ENCODE data around the gene VDAC1. TPM values are rescaled to one million over a fixed set of nuclear protein-coding genes. Genes with fewer than 3 reads are reported as not detected.

Gene VDAC1
- total RNA-seq, 4 donors from 2014 or later: 113 to 125 (median 118) TPM

DNA sequence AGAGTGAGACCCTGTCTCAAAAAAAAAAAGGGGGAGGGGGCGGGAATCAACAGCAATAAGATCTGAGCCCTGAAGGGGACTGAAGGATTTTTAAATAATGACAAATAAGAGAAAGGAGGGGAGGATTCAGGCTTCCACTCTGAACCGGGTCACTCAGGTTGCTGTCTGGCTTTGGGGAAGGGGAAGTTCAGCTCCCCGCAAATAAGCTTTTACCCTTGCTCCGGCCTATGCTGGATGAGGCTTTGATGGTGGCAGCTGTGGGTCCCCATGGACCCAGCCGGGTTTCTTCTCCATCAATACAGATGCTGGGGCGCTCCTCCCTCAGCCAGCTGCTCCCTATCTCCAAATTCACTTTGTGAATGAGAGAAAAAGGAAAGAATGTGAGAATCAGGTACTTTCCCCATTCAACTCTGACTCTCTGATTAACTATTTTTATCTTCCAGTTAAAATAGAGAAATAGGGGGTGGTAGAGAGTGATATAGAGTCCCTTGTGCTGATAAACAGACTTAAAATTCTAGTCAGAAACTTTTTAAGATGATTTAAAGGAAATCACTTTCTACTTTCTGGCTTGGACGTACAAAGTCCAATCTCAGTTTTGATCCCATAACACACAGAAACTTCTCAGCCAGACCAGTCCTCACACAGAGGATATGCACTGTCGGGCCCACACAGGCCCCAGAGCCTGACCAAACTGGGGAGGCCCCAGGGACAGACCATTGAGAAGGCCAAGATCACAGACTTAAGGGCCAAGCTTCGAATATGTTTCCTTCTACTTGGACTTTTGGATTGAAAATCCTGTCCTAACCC is 76.0 kb downstream of the VDAC1 start:
- no peaks in the 10 kb centered on the region for H3K36me3 ChIP-seq
- 87% methylated on average over 9 of the region's 9 CpGs for WGBS
- TF ChIP-seq EP300 (IDR thresholded peaks at IDR 0.05): no peak
- no peak for TF ChIP-seq POLR2AphosphoS5 (IDR thresholded peaks at IDR 0.05)
- TF ChIP-seq, protein P1, sequence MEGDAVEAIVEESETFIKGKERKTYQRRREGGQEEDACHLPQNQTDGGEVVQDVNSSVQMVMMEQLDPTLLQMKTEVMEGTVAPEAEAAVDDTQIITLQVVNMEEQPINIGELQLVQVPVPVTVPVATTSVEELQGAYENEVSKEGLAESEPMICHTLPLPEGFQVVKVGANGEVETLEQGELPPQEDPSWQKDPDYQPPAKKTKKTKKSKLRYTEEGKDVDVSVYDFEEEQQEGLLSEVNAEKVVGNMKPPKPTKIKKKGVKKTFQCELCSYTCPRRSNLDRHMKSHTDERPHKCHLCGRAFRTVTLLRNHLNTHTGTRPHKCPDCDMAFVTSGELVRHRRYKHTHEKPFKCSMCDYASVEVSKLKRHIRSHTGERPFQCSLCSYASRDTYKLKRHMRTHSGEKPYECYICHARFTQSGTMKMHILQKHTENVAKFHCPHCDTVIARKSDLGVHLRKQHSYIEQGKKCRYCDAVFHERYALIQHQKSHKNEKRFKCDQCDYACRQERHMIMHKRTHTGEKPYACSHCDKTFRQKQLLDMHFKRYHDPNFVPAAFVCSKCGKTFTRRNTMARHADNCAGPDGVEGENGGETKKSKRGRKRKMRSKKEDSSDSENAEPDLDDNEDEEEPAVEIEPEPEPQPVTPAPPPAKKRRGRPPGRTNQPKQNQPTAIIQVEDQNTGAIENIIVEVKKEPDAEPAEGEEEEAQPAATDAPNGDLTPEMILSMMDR (IDR thresholded peaks at IDR 0.05): no peak
- no peak for TF ChIP-seq POLR2A (IDR thresholded peaks at IDR 0.05; ENCODE audit: low read depth)
- intact Hi-C loops (cut with DNase I): no loop called here
- H3K27me3 ChIP-seq: peaks cover 0 to 9% (median 0%) of the 10 kb centered on the region in 4 donors
- no peak for DNase-seq (ENCODE audit: extremely low spot score)
- H3K27ac ChIP-seq (replicated peaks in 1 of 4): no peak overlapping the region
- H3K9me3 ChIP-seq: no peaks in the 10 kb centered on the region
- no peak overlapping the region for H3K4me3 ChIP-seq
- peaks cover 0 to 5% (median 0%) of the 10 kb centered on the region in 4 donors for H3K4me1 ChIP-seq

DNA sequence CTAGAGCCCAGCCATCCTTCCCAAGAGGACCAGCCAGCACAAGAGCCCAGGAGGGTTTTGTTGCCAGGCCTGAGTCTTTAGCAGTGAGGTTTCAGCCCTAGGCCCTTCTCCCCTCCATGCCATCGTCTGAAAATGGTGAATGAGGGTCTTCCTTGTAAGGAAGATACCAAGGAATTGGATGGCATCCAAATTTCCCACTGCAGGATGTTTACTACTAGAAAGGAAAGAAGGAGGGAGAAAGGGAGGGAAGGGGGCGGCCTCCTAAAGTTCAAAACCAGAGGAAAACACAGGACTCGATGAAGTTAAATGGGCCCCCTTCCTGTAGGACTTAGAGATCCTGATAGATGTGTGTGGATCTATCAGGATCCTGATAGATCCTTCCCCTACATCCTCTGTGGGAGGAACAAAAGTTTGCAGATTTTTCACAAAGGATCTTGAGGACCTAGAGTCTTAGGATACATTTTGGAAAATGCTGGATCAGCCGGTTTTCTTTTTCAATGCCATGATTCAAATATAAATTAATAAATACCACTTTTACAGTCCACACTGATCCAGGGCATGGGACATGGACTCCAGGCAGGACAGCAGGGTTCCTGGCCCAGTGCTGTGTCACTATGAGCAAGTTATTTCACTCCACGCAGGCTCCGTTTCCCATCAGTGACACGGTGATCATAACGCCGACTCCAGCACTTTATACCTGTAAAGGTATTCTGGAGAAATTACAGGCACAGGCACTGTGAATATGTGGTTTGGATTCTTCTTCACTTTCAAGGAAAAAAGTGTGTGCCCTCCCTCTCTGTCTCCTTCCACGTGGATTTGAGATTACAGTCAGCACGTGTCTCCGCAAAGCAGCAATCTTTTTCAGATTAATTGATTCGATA is 77.2 kb downstream of the VDAC1 start:
- no peak for DNase-seq (ENCODE audit: extremely low spot score)
- H3K27me3 ChIP-seq: peaks cover 0 to 9% (median 0%) of the 10 kb centered on the region in 4 donors
- H3K36me3 ChIP-seq: no peaks in the 10 kb centered on the region
- no peak overlapping the region for H3K27ac ChIP-seq (replicated peaks in 1 of 4)
- 87% methylated on average over 13 of the region's 13 CpGs for WGBS
- intact Hi-C loops (cut with DNase I): no loop called here
- no peak overlapping the region for H3K4me3 ChIP-seq
- no peaks in the 10 kb centered on the region for H3K9me3 ChIP-seq
- TF ChIP-seq POLR2AphosphoS5 (IDR thresholded peaks at IDR 0.05): no peak
- TF ChIP-seq POLR2A (IDR thresholded peaks at IDR 0.05; ENCODE audit: low read depth): no peak
- no peak for TF ChIP-seq EP300 (IDR thresholded peaks at IDR 0.05)
- H3K4me1 ChIP-seq: no peaks in the 10 kb centered on the region

DNA sequence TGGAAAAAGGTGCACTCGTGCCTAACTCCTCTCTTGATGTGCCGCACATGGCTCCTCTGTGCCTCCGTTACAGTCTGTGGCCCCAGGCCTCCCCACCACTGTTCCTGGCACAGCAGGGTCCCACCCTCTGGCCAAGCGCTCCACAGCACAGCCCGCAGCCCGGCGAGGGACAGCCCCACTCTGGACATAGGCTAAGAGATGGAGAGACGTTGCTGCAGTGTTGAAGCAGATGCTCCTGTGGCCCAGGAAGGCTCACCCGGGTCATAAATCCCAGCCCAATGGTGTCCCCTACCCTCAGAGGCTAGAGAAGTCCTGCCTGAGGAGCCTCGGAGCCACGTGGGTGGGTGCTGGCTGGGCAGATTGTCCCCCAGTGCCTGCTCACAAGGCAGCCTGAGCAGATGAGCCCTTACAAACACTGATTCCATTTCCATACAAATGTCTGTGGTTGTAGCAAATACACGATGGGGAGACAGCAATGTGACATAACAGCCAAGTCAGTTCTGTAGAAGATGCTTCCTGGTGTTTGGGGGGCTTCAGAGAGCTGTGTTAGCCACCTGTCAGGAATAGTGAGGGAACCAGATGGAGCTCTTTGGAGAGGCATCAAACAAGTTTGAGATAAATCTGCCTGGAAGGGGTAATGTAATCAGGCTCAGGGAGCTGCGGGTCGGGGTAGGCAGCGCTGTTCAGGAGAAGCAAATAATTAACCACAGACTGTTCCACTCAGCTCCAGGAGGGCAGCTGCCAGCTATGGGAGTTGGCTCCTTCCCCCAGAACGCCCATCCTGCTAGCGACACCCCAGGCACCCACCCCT is 78.1 kb downstream of the VDAC1 start:
- intact Hi-C loops (cut with DNase I): no loop called here
- Histone ChIP-seq H3K36me3 (no peaks in the 10 kb centered on the region), H3K27ac (replicated peaks in 1 of 4) (no peak overlapping the region), H3K4me3 (no peak overlapping the region), H3K4me1 (no peaks in the 10 kb centered on the region), H3K27me3 (peaks cover 0 to 9% (median 0%) of the 10 kb centered on the region in 4 donors), H3K9me3 (no peaks in the 10 kb centered on the region)
- no peak for TF ChIP-seq POLR2A (IDR thresholded peaks at IDR 0.05; ENCODE audit: low read depth)
- TF ChIP-seq, protein P1 (IDR thresholded peaks at IDR 0.05): no peak
- no peak for TF ChIP-seq POLR2AphosphoS5 (IDR thresholded peaks at IDR 0.05)
- no peak for TF ChIP-seq EP300 (IDR thresholded peaks at IDR 0.05)
- 73% methylated on average over 5 of the region's 17 CpGs for WGBS
- DNase-seq (ENCODE audit: extremely low spot score): no peak

DNA sequence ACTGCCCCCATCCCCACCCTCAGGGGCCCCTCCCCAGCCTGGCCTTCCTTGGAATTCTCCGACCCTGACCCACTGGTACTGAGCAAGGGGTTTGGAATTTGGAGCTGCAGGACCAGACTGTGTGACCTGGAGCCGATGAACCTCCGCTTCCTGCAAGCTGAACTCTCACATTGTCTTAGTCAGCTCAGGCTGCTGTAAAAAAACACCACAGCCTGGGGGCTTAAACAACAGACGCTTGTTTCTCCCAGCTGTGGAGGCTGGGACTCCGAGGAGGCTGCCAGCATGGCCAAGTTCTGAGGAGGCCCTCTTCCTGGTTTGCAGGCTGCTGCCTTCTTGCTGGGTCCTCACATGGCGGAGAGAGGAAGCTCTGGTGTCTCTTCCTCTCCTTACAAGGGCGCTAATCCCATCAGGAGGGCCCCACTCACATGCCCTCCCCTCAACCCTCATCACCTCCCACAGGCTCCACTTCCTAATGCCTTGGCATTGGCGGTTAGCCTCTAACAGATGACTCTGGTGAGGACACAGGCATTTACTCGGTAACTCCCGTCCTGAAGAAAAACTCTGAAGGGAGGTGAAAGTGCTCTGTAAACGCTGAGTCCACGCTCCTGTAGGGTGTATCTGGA is 78.8 kb downstream of the VDAC1 start:
- Histone ChIP-seq H3K27me3 (peaks cover 0 to 9% (median 0%) of the 10 kb centered on the region in 4 donors), H3K4me3 (no peak overlapping the region), H3K36me3 (no peaks in the 10 kb centered on the region), H3K9me3 (no peaks in the 10 kb centered on the region), H3K27ac (replicated peaks in 1 of 4) (no peak overlapping the region), H3K4me1 (no peaks in the 10 kb centered on the region)
- WGBS: 91% methylated on average over 8 of the region's 12 CpGs
- TF ChIP-seq, protein P1 (IDR thresholded peaks at IDR 0.05): no peak
- TF ChIP-seq EP300 (IDR thresholded peaks at IDR 0.05) (no peak), POLR2A (IDR thresholded peaks at IDR 0.05; ENCODE audit: low read depth) (no peak), POLR2AphosphoS5 (IDR thresholded peaks at IDR 0.05) (no peak)
- DNase-seq (ENCODE audit: extremely low spot score): no peak
- intact Hi-C loops (cut with DNase I): no loop called here
